DOHH2 (cell line): ENCODE data around the gene GPC6.

Experiments
- H3F3A ChIP-seq: fragments of 200-600 bp; sonication (generic), shearing (Covaris generic); 2 replicates; pipeline ENCODE4 v1.6.0; 2016; ENCODE audit warnings: antibody characterized with exemption, mild to moderate bottlenecking; ENCODE audit not compliant: control insufficient read depth, insufficient read depth
- H3K27ac ChIP-seq: fragments of 200-600 bp; sonication (generic); 2 replicates; pipeline ENCODE4 v1.5.1; 2014; ENCODE audit warnings: low read depth, mild to moderate bottlenecking, low read length, moderate library complexity
- H3K27me3 ChIP-seq: fragments of 200-600 bp; sonication (generic); 2 replicates; pipeline ENCODE4 v1.6.1; 2014; ENCODE audit warnings: mild to moderate bottlenecking, low read length, mixed read lengths; ENCODE audit not compliant: control insufficient read depth
- H3K36me3 ChIP-seq: fragments of 200-600 bp; sonication (generic); 2 replicates; pipeline ENCODE4 v1.6.1; 2014; ENCODE audit warnings: mild to moderate bottlenecking, low read length, moderate library complexity, mixed read lengths; ENCODE audit not compliant: control insufficient read depth
- H3K4me1 ChIP-seq: fragments of 200-600 bp; sonication (generic); 2 replicates; pipeline ENCODE4 v1.6.1; 2014; ENCODE audit warnings: mild to moderate bottlenecking, low read length, mixed read lengths; ENCODE audit not compliant: control insufficient read depth
- H3K4me2 ChIP-seq: fragments of 200-600 bp; sonication (generic); 2 replicates; pipeline ENCODE4 v1.6.0; 2014; ENCODE audit warnings: mild to moderate bottlenecking, low read length, moderate library complexity
- H3K4me3 ChIP-seq: fragments of 200-600 bp; sonication (generic); 2 replicates; pipeline ENCODE4 v1.5.1; 2014; ENCODE audit warnings: mild to moderate bottlenecking, low read length, mixed read lengths
- H3K79me2 ChIP-seq: fragments of 200-600 bp; sonication (generic); 2 replicates; pipeline ENCODE4 v1.6.1; 2014; ENCODE audit warnings: mild to moderate bottlenecking, low read length, mixed read lengths; ENCODE audit not compliant: control insufficient read depth
- H3K9me2 ChIP-seq: fragments of 200-600 bp; sonication (generic); replicated peaks from 2 replicates; pipeline ENCODE4 v1.6.1; 2014; ENCODE audit warnings: mild to moderate bottlenecking, low read length, mixed read lengths; ENCODE audit not compliant: control insufficient read depth
- H3K9me3 ChIP-seq: fragments of 200-600 bp; sonication (generic); 2 replicates; pipeline ENCODE4 v1.6.1; 2014; ENCODE audit warnings: antibody characterized with exemption, low read length, mixed read lengths; ENCODE audit not compliant: control insufficient read depth, insufficient read depth
- H4K20me1 ChIP-seq: fragments of 200-600 bp; sonication (generic); 2 replicates; pipeline ENCODE4 v1.6.0; 2014; ENCODE audit warnings: low read depth, mild to moderate bottlenecking, antibody characterized with exemption, low read length, moderate library complexity; ENCODE audit not compliant: control insufficient read depth, insufficient read depth
- CTCF ChIP-seq: fragments of 200-600 bp; sonication (generic); IDR thresholded peaks from one replicate; pipeline ENCODE4 v1.5.1; 2014; ENCODE audit warnings: antibody characterized with exemption, mild to moderate bottlenecking, low read depth, low read length; ENCODE audit not compliant: poor library complexity, severe bottlenecking
- EZH2phosphoT487 ChIP-seq: fragments of 200-600 bp; sonication (generic); IDR thresholded peaks from 2 replicates; pipeline ENCODE4 v1.6.1; 2017; ENCODE audit warnings: borderline replicate concordance, mild to moderate bottlenecking, antibody characterized with exemption, low read length, moderate library complexity, mixed read lengths

The GPC6 gene

DNA sequence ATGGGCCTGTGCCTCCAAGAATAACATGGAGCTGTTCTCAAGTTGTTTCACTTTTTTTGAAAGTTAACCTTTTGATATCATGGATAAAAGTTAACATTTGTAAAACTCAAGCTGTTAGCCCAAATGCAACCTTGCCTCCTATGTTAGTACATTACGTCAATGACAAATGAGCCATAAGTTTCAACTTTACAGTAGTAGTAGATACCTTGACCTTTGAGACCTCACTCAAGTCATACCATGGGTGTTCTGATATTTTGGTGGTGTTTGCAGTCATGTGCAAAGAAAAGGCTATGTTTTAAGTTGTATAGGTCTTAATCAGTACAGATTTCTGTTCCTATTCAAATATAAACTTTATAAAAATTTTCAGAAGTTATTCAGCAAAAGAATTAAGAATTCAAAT is 539.2 kb downstream of the GPC6 start:
- no peaks in the 10 kb centered on the region for H3K27me3 ChIP-seq
- no peaks in the 10 kb centered on the region for H3K36me3 ChIP-seq
- H3K27ac ChIP-seq: no peak overlapping the region
- no peaks in the 10 kb centered on the region for H4K20me1 ChIP-seq
- TF ChIP-seq EZH2phosphoT487 (no peak), CTCF (no peak)
- H3K4me2 ChIP-seq: no peak overlapping the region
- no peaks in the 10 kb centered on the region for H3F3A ChIP-seq
- no peaks in the 10 kb centered on the region for H3K9me2 ChIP-seq
- H3K79me2 ChIP-seq: no peaks in the 10 kb centered on the region
- no peaks in the 10 kb centered on the region for H3K9me3 ChIP-seq
- no peak overlapping the region for H3K4me3 ChIP-seq
- no peaks in the 10 kb centered on the region for H3K4me1 ChIP-seq

- no peaks in the 10 kb centered on the region for H3K36me3 ChIP-seq
- H3K9me3 ChIP-seq: no peaks in the 10 kb centered on the region
- H3K9me2 ChIP-seq: no peaks in the 10 kb centered on the region
- H3K4me3 ChIP-seq: no peak overlapping the region
- H3K79me2 ChIP-seq: no peaks in the 10 kb centered on the region
- H3K27me3 ChIP-seq: no peaks in the 10 kb centered on the region
- no peaks in the 10 kb centered on the region for H4K20me1 ChIP-seq
- no peaks in the 10 kb centered on the region for H3K4me1 ChIP-seq
- no peak overlapping the region for H3K27ac ChIP-seq
- no peaks in the 10 kb centered on the region for H3F3A ChIP-seq
- no peak overlapping the region for H3K4me2 ChIP-seq
- TF ChIP-seq CTCF (no peak), EZH2phosphoT487 (no peak)
These were observed 540.1 kb downstream of the GPC6 start for GRCh38 chr13:93766719-93767118.

GRCh38 chr13:93767180-93767916 is 540.7 kb downstream of the GPC6 start:
- Histone ChIP-seq H3K9me3 (no peaks in the 10 kb centered on the region), H3K36me3 (no peaks in the 10 kb centered on the region), H3K27ac (no peak overlapping the region), H3F3A (no peaks in the 10 kb centered on the region), H3K4me2 (no peak overlapping the region), H3K4me3 (no peak overlapping the region), H3K27me3 (no peaks in the 10 kb centered on the region), H4K20me1 (no peaks in the 10 kb centered on the region), H3K4me1 (no peaks in the 10 kb centered on the region), H3K9me2 (no peaks in the 10 kb centered on the region), H3K79me2 (no peaks in the 10 kb centered on the region)
- TF ChIP-seq EZH2phosphoT487: no peak
- TF ChIP-seq CTCF: no peak
